ENCODE measurements around the gene SLC5A9.

- TF ChIP-seq POLR2AphosphoS5 (IDR thresholded peaks at IDR 0.05; ENCODE audit: low read depth, low read length), result no peak
- no peak for TF ChIP-seq POLR2A (IDR thresholded peaks at IDR 0.05; ENCODE audit: low read depth, low read length)
- no peak for TF ChIP-seq TAF1 (IDR thresholded peaks at IDR 0.05; ENCODE audit: borderline replicate concordance, low read depth, low read length)
Observed at GRCh38 chr1:48221122-48221521, 1.4 kb upstream of the SLC5A9 start.
